Mesothelial cell of epicardium (in vitro differentiated cells): ENCODE results near the gene UBE2J2. TPM values are rescaled to one million over a fixed set of nuclear protein-coding genes. Genes with fewer than 3 reads are reported as not detected.

ENCODE experiments used
- DNase-seq, 2 experiments: peaks; one replicate each; pipeline ENCODE4 v3.0.0; 2021; ENCODE audit warnings: low spot score in 2 of 2; ENCODE audit not compliant: unreplicated experiment in 2 of 2
- H3K27ac Mint-ChIP-seq: 2 replicates; pipeline ENCODE4 v1.8.0; 2021; ENCODE audit warnings: mixed read lengths
- H3K27me3 Mint-ChIP-seq: 2 replicates; pipeline ENCODE4 v1.8.0; 2021; ENCODE audit warnings: low read depth, mixed read lengths
- H3K36me3 Mint-ChIP-seq: 2 replicates; pipeline ENCODE4 v1.8.0; 2021; ENCODE audit warnings: mixed read lengths
- H3K4me1 Mint-ChIP-seq: 2 replicates; pipeline ENCODE4 v1.8.0; 2021; ENCODE audit warnings: mixed read lengths
- H3K4me3 Mint-ChIP-seq: 2 replicates; pipeline ENCODE4 v1.8.0; 2021; ENCODE audit warnings: mild to moderate bottlenecking, moderate library complexity, mixed read lengths
- H3K9me3 Mint-ChIP-seq: 2 replicates; pipeline ENCODE4 v1.8.0; 2021; ENCODE audit warnings: mixed read lengths
- total RNA-seq: library from RNA; stranded (reverse); gene quantifications from 3 replicates; pipeline ENCODE4 v1.2.1, GENCODE V29; 2021
- TF ChIP-seq, protein P1 (sequence below): fragments of 200-600 bp; sonication (generic); IDR thresholded peaks from one replicate; pipeline ENCODE4 v1.5.0; 2021; ENCODE audit warnings: antibody characterized with exemption; ENCODE audit not compliant: unreplicated experiment

Gene UBE2J2
- total RNA-seq, 1 donor from 2014 or later = 75.7 TPM

DNA sequence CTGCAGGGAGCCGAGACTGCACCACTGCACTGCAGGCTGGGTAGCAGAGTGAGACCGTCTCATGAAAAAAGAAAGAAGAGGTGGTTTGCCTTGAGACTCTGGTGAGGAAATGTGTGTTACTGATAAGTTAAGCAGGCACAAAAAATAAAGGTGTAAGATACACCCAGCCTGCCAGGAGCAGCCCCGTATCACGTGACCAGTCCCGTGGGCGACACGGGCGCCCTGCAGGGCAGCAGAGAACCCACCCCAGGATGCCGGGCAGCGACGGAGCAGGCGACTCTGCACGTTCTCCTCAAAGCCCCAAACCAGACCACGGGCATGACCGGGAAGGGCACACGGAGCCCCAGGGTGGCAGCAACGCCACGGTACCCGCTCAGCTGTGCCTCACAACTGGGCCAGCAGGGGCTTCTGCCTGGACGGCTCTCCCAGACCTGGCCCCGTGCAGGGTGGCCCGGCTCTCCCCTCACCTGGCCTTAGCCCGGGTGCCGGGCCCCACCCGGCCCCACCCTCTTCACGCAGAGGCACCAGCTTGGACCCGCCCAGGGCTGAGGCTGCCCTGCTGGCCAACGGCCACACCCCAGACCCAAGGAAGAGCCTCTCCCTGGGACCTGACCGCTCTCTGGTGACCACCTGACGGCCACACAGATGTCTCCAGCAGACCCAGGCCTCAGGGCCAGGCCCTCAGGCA lies 51.6 kb downstream of the UBE2J2 start:
- Mint-ChIP-seq H3K27me3 (no peaks in the 10 kb centered on the region), H3K27ac (no peak overlapping the region), H3K4me3 (no peak overlapping the region), H3K9me3 (no peaks in the 10 kb centered on the region), H3K4me1 (no peaks in the 10 kb centered on the region), H3K36me3 (peaks cover 27% of the 10 kb centered on the region)
- no peak for DNase-seq
- TF ChIP-seq, protein P1, sequence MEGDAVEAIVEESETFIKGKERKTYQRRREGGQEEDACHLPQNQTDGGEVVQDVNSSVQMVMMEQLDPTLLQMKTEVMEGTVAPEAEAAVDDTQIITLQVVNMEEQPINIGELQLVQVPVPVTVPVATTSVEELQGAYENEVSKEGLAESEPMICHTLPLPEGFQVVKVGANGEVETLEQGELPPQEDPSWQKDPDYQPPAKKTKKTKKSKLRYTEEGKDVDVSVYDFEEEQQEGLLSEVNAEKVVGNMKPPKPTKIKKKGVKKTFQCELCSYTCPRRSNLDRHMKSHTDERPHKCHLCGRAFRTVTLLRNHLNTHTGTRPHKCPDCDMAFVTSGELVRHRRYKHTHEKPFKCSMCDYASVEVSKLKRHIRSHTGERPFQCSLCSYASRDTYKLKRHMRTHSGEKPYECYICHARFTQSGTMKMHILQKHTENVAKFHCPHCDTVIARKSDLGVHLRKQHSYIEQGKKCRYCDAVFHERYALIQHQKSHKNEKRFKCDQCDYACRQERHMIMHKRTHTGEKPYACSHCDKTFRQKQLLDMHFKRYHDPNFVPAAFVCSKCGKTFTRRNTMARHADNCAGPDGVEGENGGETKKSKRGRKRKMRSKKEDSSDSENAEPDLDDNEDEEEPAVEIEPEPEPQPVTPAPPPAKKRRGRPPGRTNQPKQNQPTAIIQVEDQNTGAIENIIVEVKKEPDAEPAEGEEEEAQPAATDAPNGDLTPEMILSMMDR = no peak

DNA sequence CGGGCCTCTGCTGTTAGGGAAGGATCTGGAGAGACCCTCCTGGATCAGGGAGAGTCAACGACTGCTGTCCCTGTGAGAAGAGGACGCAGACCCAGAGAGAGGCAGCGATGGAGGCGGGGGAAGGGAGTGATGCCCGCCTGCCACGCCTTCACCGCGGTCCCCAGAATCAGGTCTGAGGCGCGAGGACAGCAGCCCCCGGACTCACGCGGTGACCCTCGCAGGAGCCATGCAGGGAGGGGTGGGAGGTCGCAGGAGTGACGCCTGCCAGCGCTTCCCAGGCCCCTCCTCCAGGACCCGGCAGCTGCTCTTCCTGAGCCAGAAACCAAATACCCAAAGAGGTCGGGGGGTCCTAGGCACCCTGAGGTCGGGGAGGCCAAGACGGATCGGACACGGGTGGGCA lies 53.5 kb downstream of the UBE2J2 start:
- TF ChIP-seq, protein P1 = no peak
- Mint-ChIP-seq H3K4me3 (no peak overlapping the region), H3K4me1 (no peaks in the 10 kb centered on the region), H3K27me3 (no peaks in the 10 kb centered on the region), H3K36me3 (peaks cover 26% of the 10 kb centered on the region), H3K27ac (no peak overlapping the region), H3K9me3 (no peaks in the 10 kb centered on the region)
- no peak for DNase-seq

DNA sequence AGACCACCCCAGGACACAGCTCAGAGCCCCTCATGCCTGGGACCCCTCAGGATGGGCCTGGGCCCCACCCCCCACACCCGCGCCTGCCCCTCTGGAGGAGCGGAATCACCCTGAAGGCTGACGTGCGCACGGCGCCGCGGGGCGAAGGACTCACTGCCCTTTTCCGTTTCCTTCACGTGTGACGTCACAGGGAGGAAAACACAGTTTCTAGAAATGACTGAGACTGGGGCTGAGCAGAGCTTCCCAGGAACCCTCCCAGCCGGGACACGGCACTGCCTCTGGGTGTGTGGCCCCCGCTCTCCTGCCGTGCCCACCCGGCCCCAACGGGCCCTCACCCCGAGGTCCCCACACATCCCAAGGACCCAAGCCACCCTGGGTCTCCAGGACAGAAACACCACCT lies 54.3 kb downstream of the UBE2J2 start:
- peaks cover 24% of the 10 kb centered on the region for H3K36me3 Mint-ChIP-seq
- H3K9me3 Mint-ChIP-seq = no peaks in the 10 kb centered on the region
- no peak overlapping the region for H3K4me3 Mint-ChIP-seq
- no peak for DNase-seq
- TF ChIP-seq, protein P1 = no peak
- H3K27ac Mint-ChIP-seq = no peak overlapping the region
- no peaks in the 10 kb centered on the region for H3K27me3 Mint-ChIP-seq
- no peaks in the 10 kb centered on the region for H3K4me1 Mint-ChIP-seq

DNA sequence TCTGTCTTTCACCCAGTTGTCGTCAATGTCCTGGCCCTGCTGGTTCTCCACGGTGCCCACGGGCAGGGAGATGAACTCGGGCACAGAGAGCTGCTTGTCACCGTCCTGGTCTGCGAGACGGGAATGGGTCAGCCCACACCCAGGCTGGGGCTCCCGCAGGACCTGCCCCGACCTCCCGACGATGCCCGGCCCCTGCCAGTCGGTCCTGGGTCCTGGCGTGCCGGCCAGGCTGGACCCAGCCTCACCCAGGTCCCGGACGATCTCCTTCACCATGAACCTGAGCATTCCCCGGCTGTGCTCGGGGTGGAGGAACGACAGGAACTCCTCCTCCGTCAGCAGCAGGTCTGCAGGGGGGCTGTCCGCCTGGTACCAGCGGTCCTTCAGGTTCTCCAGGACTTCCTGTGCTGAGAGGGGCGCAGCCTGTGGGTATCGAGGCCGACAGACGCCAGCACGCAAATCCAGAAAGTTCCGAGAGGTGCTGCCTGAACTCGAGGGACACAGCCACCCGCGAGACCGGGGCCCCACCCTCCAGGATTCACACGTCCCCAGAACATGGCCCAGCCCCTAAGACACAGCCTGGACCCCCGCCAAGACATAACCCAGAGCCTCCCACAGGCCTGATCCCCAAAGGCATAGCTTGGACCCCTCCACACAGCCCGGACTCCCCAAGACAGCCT lies 55.0 kb downstream of the UBE2J2 start:
- Mint-ChIP-seq H3K9me3 (no peaks in the 10 kb centered on the region), H3K4me1 (no peaks in the 10 kb centered on the region), H3K36me3 (peaks cover 22% of the 10 kb centered on the region), H3K27me3 (no peaks in the 10 kb centered on the region), H3K27ac (no peak overlapping the region), H3K4me3 (no peak overlapping the region)
- TF ChIP-seq, protein P1 = no peak
- DNase-seq = no peak

DNA sequence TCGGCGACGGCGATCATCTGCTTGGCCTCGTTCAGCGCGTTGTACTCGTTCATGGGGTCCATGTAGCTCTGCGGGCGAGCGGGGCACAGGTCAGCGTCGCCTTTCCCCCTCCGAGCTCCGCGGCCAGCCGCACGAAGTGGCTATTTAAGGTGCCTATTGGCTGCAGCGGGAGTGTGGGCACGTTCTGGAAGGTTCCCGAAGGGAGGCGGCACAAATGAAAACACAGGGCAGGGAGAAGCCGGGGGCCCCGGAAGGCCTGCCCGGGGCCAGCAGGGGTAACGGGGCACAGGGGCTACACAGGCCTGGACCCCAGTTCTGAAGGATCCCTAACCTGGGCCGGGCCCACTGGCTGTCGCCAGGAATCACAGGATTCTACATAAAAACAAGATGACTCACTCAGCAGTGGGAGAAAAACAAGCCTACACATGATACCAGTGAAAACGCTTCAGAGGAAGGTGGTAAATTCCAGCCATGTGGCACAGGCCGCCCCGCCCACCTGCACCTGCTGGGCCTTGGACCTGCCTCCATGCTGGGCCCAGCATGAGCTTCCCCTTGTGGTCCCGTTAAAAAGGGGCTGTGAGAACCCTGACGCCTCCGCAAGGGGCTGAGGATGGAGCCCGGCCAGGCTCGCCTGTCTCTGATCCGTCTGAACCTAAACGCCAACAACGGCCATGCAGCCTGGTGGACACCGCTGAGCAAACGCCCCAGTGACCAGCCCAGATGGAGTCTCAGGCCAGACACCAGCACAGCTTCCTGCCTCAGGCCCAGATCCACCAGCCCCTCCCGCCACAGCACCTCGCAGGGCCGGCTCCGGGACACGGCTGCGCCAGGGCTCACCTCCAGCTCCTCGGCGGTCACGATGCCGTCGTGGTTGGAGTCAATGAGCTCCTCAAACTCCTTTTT lies 55.8 kb downstream of the UBE2J2 start:
- H3K9me3 Mint-ChIP-seq = no peaks in the 10 kb centered on the region
- no peaks in the 10 kb centered on the region for H3K27me3 Mint-ChIP-seq
- no peaks in the 10 kb centered on the region for H3K4me1 Mint-ChIP-seq
- TF ChIP-seq, protein P1 = no peak
- no peak overlapping the region for H3K27ac Mint-ChIP-seq
- DNase-seq = no peak
- H3K36me3 Mint-ChIP-seq = peaks cover 19% of the 10 kb centered on the region
- no peak overlapping the region for H3K4me3 Mint-ChIP-seq
